HepG2 (cell line): ENCODE results near the gene CBFA2T2. TPM values are rescaled to one million over a fixed set of nuclear protein-coding genes. Genes with fewer than 3 reads are reported as not detected.

Source experiments
- JDP2 ChIP-seq: sonication (generic); formaldehyde crosslinking; IDR thresholded peaks from 2 replicates; pipeline ENCODE4 v1.8.1; 2022; ENCODE audit warnings: missing genetic modification reagents, borderline replicate concordance
- KLF9 ChIP-seq: IDR thresholded peaks from 2 replicates; pipeline ENCODE4 v1.6.1; 2016; ENCODE audit warnings: low read depth
- MAFK ChIP-seq, 2 experiments: IDR thresholded peaks in 1 of 2; conservative IDR thresholded peaks in 1 of 2; 2 replicates each; pipeline ENCODE4 v1.6.1; 2011; ENCODE audit warnings: improper control_type of control experiment in 2 of 2, low read length in 2 of 2
- MIXL1 ChIP-seq: IDR thresholded peaks from 2 replicates; pipeline ENCODE4 v1.6.1; 2016
- POLR2AphosphoS5 ChIP-seq: IDR thresholded peaks from 2 replicates; pipeline ENCODE4 v1.6.1; 2012; ENCODE audit warnings: low read depth, low read length
- SNAPC2 ChIP-seq: sonication (generic); formaldehyde crosslinking; IDR thresholded peaks from 2 replicates; pipeline ENCODE4 v1.8.1; 2022; ENCODE audit warnings: mild to moderate bottlenecking, missing genetic modification reagents
- SSRP1 ChIP-seq: IDR thresholded peaks from 2 replicates; pipeline ENCODE4 v1.6.1; 2016; ENCODE audit warnings: control low read depth
- WIZ ChIP-seq: sonication (generic); formaldehyde crosslinking; IDR thresholded peaks from 2 replicates; pipeline ENCODE4 v1.5.1; 2020; ENCODE audit warnings: mild to moderate bottlenecking, missing genetic modification reagents
- ZIK1 ChIP-seq: sonication (generic); formaldehyde crosslinking; IDR thresholded peaks from 2 replicates; pipeline ENCODE4 v1.5.0; 2020; ENCODE audit warnings: mild to moderate bottlenecking, low read depth, missing genetic modification reagents, borderline replicate concordance
- ZNF20 ChIP-seq: sonication (generic); formaldehyde crosslinking; IDR thresholded peaks from 2 replicates; pipeline ENCODE4 v1.4.0; 2020; ENCODE audit warnings: mild to moderate bottlenecking, moderate library complexity, missing genetic modification reagents
- ZNF251 ChIP-seq: sonication (generic); formaldehyde crosslinking; IDR thresholded peaks from 2 replicates; pipeline ENCODE4 v1.9.0; 2021; ENCODE audit warnings: mild to moderate bottlenecking, missing genetic modification reagents
- ZNF292 ChIP-seq: sonication (generic); formaldehyde crosslinking; IDR thresholded peaks from 2 replicates; pipeline ENCODE4 v1.8.1; 2022; ENCODE audit warnings: mild to moderate bottlenecking, low read depth, missing genetic modification reagents, borderline replicate concordance
- ZNF530 ChIP-seq: sonication (generic); formaldehyde crosslinking; IDR thresholded peaks from 2 replicates; pipeline ENCODE4 v1.5.0; 2020; ENCODE audit warnings: low read depth, mild to moderate bottlenecking, missing genetic modification reagents
- ZNF549 ChIP-seq: sonication (generic); formaldehyde crosslinking; IDR thresholded peaks from 2 replicates; pipeline ENCODE4 v1.5.0; 2020; ENCODE audit warnings: missing genetic modification reagents
- ZSCAN22 ChIP-seq: sonication (generic); formaldehyde crosslinking; IDR thresholded peaks from 2 replicates; pipeline ENCODE4 v1.4.0; 2020; ENCODE audit warnings: mild to moderate bottlenecking, missing genetic modification reagents
- polyA plus RNA-seq, 8 experiments: library from polyadenylated mRNA; depleted of rRNA in 3 of 8; stranded (reverse) in 7 of 8; unstranded in 1 of 8; fragments of >200 nt; fragmentation: Illumina TruSeq in 4 of 8; extraction: Trizol in 4 of 8; gene quantifications; 2 replicates each; pipeline versions ENCODE4 v1.2.1 to v1.2.3, GENCODE V29; 2011 to 2016; ENCODE audit warnings: low read depth in 4 of 8, missing spikeins in 1 of 8, mixed read lengths in 1 of 8; ENCODE audit not compliant: insufficient read depth in 1 of 8
- total RNA-seq, 5 experiments: library from RNA; depleted of rRNA; stranded (reverse); fragments of >200 nt; fragmentation: Illumina TruSeq; extraction: Trizol; gene quantifications; 2 replicates each; pipeline ENCODE4 v1.2.3, GENCODE V29; 2016; ENCODE audit warnings: low read depth in 1 of 5
- TF ChIP-seq, protein P1 (sequence below): sonication (generic); formaldehyde crosslinking; IDR thresholded peaks from 2 replicates; pipeline ENCODE4 v1.5.0; 2020; ENCODE audit warnings: mild to moderate bottlenecking, missing genetic modification reagents
- TF ChIP-seq, protein P2 (sequence below): IDR thresholded peaks from 2 replicates; pipeline ENCODE4 v1.6.1; 2016; ENCODE audit warnings: missing compliant biosample characterization, missing genetic modification reagents, borderline replicate concordance
- TF ChIP-seq, protein P3 (sequence below): sonication (generic); formaldehyde crosslinking; IDR thresholded peaks from 2 replicates; pipeline ENCODE4 v1.5.0; 2020; ENCODE audit warnings: mild to moderate bottlenecking, missing genetic modification reagents
- TF ChIP-seq, protein P4 (sequence below): sonication (generic); formaldehyde crosslinking; IDR thresholded peaks from 2 replicates; pipeline ENCODE4 v1.8.1; 2022; ENCODE audit warnings: low read depth, mild to moderate bottlenecking, missing genetic modification reagents

Gene CBFA2T2
- total and polyA plus RNA-seq, 2 of the 13 experiments (the other 11 are each of a cell fraction or from before 2014, with no cell fraction given): 6.3 to 21.2 TPM

DNA sequence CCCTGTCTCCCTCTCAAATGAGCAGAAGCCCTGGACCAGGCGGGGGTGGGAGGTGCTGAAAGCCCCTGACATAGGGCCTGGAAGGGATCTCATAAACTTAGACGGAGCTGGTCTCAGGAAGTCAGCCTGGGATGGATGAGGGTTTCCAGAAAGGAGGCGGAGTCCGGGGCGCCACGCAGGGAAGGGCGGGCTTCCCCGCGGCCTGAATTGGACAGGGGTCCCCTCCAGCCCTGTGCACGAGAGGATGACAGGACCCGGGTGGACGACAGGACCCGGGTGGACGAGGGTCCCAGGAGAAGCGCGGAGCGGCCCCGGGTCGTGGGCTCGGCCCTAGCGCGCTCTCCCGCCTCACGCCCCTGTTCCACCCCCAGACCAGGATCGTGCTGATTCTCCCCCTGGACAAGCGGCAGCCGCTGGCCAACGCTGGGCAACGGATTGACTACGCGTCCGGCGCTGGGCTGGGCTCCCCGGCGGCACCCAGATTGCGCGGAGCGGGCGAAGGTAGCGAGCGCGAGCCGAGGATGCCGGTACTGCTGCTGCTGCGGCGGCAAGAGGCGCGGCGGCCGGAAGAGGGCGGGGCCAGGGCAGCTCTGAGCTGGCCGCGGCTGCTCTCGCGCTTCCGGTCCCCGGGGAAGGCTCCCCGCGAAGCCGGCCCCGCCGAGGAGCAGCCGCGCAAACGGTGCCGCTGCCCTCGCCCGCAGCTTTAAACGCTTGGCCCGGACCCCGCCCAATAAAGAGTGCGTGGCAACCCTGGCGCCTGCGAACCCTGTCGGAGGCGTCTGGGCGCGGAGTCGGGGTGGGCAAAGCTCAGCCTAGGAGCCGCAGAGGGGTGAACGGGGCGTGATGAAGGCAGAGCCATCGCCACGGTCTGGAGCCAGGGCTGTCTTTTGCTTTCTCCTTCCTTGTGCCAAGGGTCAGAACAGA lies 173.5 kb downstream of the CBFA2T2 start (continued):
- TF ChIP-seq, protein P1, sequence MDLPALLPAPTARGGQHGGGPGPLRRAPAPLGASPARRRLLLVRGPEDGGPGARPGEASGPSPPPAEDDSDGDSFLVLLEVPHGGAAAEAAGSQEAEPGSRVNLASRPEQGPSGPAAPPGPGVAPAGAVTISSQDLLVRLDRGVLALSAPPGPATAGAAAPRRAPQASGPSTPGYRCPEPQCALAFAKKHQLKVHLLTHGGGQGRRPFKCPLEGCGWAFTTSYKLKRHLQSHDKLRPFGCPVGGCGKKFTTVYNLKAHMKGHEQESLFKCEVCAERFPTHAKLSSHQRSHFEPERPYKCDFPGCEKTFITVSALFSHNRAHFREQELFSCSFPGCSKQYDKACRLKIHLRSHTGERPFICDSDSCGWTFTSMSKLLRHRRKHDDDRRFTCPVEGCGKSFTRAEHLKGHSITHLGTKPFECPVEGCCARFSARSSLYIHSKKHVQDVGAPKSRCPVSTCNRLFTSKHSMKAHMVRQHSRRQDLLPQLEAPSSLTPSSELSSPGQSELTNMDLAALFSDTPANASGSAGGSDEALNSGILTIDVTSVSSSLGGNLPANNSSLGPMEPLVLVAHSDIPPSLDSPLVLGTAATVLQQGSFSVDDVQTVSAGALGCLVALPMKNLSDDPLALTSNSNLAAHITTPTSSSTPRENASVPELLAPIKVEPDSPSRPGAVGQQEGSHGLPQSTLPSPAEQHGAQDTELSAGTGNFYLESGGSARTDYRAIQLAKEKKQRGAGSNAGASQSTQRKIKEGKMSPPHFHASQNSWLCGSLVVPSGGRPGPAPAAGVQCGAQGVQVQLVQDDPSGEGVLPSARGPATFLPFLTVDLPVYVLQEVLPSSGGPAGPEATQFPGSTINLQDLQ (CRISPR knock-in tag): peak; percentile 98
- TF ChIP-seq, protein P2, sequence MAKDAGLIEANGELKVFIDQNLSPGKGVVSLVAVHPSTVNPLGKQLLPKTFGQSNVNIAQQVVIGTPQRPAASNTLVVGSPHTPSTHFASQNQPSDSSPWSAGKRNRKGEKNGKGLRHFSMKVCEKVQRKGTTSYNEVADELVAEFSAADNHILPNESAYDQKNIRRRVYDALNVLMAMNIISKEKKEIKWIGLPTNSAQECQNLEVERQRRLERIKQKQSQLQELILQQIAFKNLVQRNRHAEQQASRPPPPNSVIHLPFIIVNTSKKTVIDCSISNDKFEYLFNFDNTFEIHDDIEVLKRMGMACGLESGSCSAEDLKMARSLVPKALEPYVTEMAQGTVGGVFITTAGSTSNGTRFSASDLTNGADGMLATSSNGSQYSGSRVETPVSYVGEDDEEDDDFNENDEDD (CRISPR knock-in tag): peak; percentile 87
- TF ChIP-seq, protein P3, sequence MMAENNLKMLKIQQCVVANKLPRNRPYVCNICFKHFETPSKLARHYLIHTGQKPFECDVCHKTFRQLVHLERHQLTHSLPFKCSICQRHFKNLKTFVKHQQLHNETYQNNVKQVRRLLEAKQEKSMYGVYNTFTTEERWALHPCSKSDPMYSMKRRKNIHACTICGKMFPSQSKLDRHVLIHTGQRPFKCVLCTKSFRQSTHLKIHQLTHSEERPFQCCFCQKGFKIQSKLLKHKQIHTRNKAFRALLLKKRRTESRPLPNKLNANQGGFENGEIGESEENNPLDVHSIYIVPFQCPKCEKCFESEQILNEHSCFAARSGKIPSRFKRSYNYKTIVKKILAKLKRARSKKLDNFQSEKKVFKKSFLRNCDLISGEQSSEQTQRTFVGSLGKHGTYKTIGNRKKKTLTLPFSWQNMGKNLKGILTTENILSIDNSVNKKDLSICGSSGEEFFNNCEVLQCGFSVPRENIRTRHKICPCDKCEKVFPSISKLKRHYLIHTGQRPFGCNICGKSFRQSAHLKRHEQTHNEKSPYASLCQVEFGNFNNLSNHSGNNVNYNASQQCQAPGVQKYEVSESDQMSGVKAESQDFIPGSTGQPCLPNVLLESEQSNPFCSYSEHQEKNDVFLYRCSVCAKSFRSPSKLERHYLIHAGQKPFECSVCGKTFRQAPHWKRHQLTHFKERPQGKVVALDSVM (CRISPR knock-in tag): peak; percentile 62
- TF ChIP-seq MAFK (conservative IDR thresholded peaks at IDR 0.05 in 1 of 2, IDR thresholded peaks at IDR 0.05 in 1 of 2; ENCODE audit: low read length in 2 of 2) (no peak), ZNF549 (CRISPR knock-in tag) (0 out of 2 replicates have a peak, but pooled peaks have one; percentile 72), WIZ (CRISPR knock-in tag) (peak; percentile 67; the same call in 1 of the 2 replicates), ZNF530 (CRISPR knock-in tag) (peak; percentile 32; the same call in 1 of the 2 replicates), ZNF292 (CRISPR knock-in tag) (0 out of 2 replicates have a peak, but pooled peaks have one; percentile 31), ZNF20 (CRISPR knock-in tag) (0 out of 2 replicates have a peak, but pooled peaks have one; percentile 59), MIXL1 (CRISPR knock-in tag) (peak; percentile 36; the same call in 1 of the 2 replicates), SSRP1 (CRISPR knock-in tag) (no peak; the same call in 1 of the 2 replicates), JDP2 (no peak), ZIK1 (CRISPR knock-in tag) (peak; percentile 83), POLR2AphosphoS5 (peak; percentile 84), KLF9 (CRISPR knock-in tag) (no peak), ZSCAN22 (CRISPR knock-in tag) (no peak), SNAPC2 (CRISPR knock-in tag) (0 out of 2 replicates have a peak, but pooled peaks have one; percentile 95), ZNF251 (CRISPR knock-in tag) (no peak)
- TF ChIP-seq, protein P4, sequence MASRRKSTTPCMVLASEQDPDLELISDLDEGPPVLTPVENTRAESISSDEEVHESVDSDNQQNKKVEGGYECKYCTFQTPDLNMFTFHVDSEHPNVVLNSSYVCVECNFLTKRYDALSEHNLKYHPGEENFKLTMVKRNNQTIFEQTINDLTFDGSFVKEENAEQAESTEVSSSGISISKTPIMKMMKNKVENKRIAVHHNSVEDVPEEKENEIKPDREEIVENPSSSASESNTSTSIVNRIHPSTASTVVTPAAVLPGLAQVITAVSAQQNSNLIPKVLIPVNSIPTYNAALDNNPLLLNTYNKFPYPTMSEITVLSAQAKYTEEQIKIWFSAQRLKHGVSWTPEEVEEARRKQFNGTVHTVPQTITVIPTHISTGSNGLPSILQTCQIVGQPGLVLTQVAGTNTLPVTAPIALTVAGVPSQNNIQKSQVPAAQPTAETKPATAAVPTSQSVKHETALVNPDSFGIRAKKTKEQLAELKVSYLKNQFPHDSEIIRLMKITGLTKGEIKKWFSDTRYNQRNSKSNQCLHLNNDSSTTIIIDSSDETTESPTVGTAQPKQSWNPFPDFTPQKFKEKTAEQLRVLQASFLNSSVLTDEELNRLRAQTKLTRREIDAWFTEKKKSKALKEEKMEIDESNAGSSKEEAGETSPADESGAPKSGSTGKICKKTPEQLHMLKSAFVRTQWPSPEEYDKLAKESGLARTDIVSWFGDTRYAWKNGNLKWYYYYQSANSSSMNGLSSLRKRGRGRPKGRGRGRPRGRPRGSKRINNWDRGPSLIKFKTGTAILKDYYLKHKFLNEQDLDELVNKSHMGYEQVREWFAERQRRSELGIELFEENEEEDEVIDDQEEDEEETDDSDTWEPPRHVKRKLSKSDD (CRISPR knock-in tag): peak; percentile 85; the same call in 1 of the 2 replicates
